Inflammatory macrophage (primary cell): Measurements from ENCODE around the gene AHCYL2.
A peak's percentile ranks its signal among the peaks of the same experiment; 100 is the strongest.

Experiments
- DNase-seq, 2 donors: peaks; one replicate each; pipeline ENCODE4 v3.0.0-alpha.2; 2020 to 2022
- total RNA-seq, 18 experiments: gene quantifications; one replicate each; lab custom pipeline; 2026; ENCODE audit warnings: mixed read lengths in 6 of 18, inconsistent platforms in 2 of 18; lab: John Stamatoyannopoulos, UW

Gene AHCYL2
- total RNA-seq, result 12.3 to 38.0 (median 22.5) reads per million in 18 experiments

- peak; percentile 94 to 96 for DNase-seq
These were observed at the start of gene AHCYL2 for GRCh38 chr7:129224251-129225205. TSS of gene AHCYL2 (plus strand) at chr7:129225030.

- no peak for DNase-seq
These were observed 47.7 kb upstream of the AHCYL2 start for GRCh38 chr7:129176916-129177710.

- no peak for DNase-seq
These were observed 39.7 kb upstream of the AHCYL2 start for GRCh38 chr7:129184981-129185670.

GRCh38 chr7:129186749-129187260, 38.0 kb upstream of the AHCYL2 start:
- DNase-seq, result no peak

GRCh38 chr7:129187681-129188371, 37.0 kb upstream of the AHCYL2 start:
- DNase-seq, result no peak

- DNase-seq, result no peak
These were observed 36.4 kb upstream of the AHCYL2 start, which contains the start of gene SMO for GRCh38 chr7:129188372-129188891. TSS of gene SMO (plus strand) at chr7:129188633. CDS start at chr7:129189152, 519 bp downstream.

GRCh38 chr7:129188892-129189660, 35.8 kb upstream of the AHCYL2 start:
- peak in 1 of 2 donors; percentile 29 for DNase-seq

- DNase-seq, result no peak
These were observed 35.0 kb upstream of the AHCYL2 start for GRCh38 chr7:129189661-129190310.

- DNase-seq, result no peak
These were observed 33.6 kb upstream of the AHCYL2 start for GRCh38 chr7:129191272-129191671.

GRCh38 chr7:129193892-129194291, 30.9 kb upstream of the AHCYL2 start:
- no peak for DNase-seq

GRCh38 chr7:129197771-129198170, 27.1 kb upstream of the AHCYL2 start:
- DNase-seq, result peak in 1 of 2 donors; percentile 25

- DNase-seq, result no peak
These were observed 25.4 kb upstream of the AHCYL2 start for GRCh38 chr7:129199406-129199805.

GRCh38 chr7:129202058-129202777, 22.6 kb upstream of the AHCYL2 start:
- DNase-seq, result peak; percentile 50 to 67

- no peak for DNase-seq
These were observed 21.6 kb upstream of the AHCYL2 start for GRCh38 chr7:129203050-129203741.

GRCh38 chr7:129205126-129205818, 19.6 kb upstream of the AHCYL2 start:
- no peak for DNase-seq

GRCh38 chr7:129205987-129206785, 18.6 kb upstream of the AHCYL2 start:
- DNase-seq, result peak; percentile 28 to 56

- no peak for DNase-seq
These were observed 16.2 kb upstream of the AHCYL2 start for GRCh38 chr7:129208667-129209066.
